A673 (cell line): ENCODE data around the gene ANXA5. TPM values are rescaled to one million over a fixed set of nuclear protein-coding genes. Genes with fewer than 3 reads are reported as not detected.

Experiments
- BruUV-seq: library from RNA; stranded (reverse); fragments of 400-500 nt; replicated peaks from 2 replicates; lab custom pipeline; 2021; lab: Mats Ljungman, UMichigan
- CTCF ChIA-PET: fragments of 300-600 bp; sonication (Branson Sonifier 250); formaldehyde crosslinking; loops from one replicate; lab custom pipeline; 2022; ENCODE audit warnings: antibody characterized with exemption; lab: Charles Lee
- POLR2A ChIA-PET: fragments of 300-600 bp; sonication (Branson Sonifier 250); formaldehyde crosslinking; loops from one replicate; lab custom pipeline; 2022; ENCODE audit warnings: antibody characterized with exemption; ENCODE audit not compliant: low non-redundant PET; lab: Charles Lee
- DNase-seq: peaks from one replicate; pipeline ENCODE4 v3.0.0-alpha.2; 2015; ENCODE audit warnings: low spot score
- H3K27ac ChIP-seq: fragments of 200-600 bp; sonication (generic); 2 replicates; pipeline ENCODE4 v1.5.1; 2016; ENCODE audit warnings: mixed run types, low read depth, mild to moderate bottlenecking, mixed read lengths, antibody characterized with exemption, low read length; ENCODE audit not compliant: poor library complexity, severe bottlenecking
- H3K27me3 ChIP-seq: fragments of 200-600 bp; sonication (generic); replicated peaks from 2 replicates; pipeline ENCODE4 v1.6.1; 2017; ENCODE audit warnings: mixed run types, low read depth, mild to moderate bottlenecking, mixed read lengths, antibody characterized with exemption, low read length; ENCODE audit not compliant: insufficient read depth, poor library complexity
- H3K36me3 ChIP-seq: fragments of 200-600 bp; sonication (generic); 2 replicates; pipeline ENCODE4 v1.6.1; 2016; ENCODE audit warnings: mixed run types, mild to moderate bottlenecking, mixed read lengths, antibody characterized with exemption, low read length; ENCODE audit not compliant: insufficient read depth, poor library complexity, severe bottlenecking
- H3K4me1 ChIP-seq: fragments of 200-600 bp; sonication (generic); 2 replicates; pipeline ENCODE4 v1.6.1; 2017; ENCODE audit warnings: mixed run types, mild to moderate bottlenecking, mixed read lengths, antibody characterized with exemption, low read length; ENCODE audit not compliant: insufficient read depth, poor library complexity, severe bottlenecking
- H3K4me3 ChIP-seq: fragments of 200-600 bp; sonication (generic); 2 replicates; pipeline ENCODE4 v1.5.1; 2016; ENCODE audit warnings: low read depth, mixed run types, mild to moderate bottlenecking, mixed read lengths, low read length; ENCODE audit not compliant: poor library complexity, severe bottlenecking
- H3K9me3 ChIP-seq: fragments of 200-600 bp; sonication (generic); 2 replicates; pipeline ENCODE4 v1.6.1; 2016; ENCODE audit warnings: mixed run types, low read depth, mild to moderate bottlenecking, mixed read lengths, antibody characterized with exemption, low read length; ENCODE audit not compliant: poor library complexity, severe bottlenecking
- CTCF ChIP-seq: fragments of 300-800, 200-600 bp; sonication (generic); conservative IDR thresholded peaks from 2 replicates; pipeline ENCODE4 v1.5.1; 2017; ENCODE audit warnings: low read depth, mild to moderate bottlenecking, antibody characterized with exemption, low read length, moderate library complexity, mixed read lengths
- EZH2 ChIP-seq: fragments of 200-600 bp; sonication (generic); IDR thresholded peaks from 2 replicates; pipeline ENCODE4 v1.6.1; 2017; ENCODE audit warnings: borderline replicate concordance, low read depth, mild to moderate bottlenecking, mixed read lengths, antibody characterized with exemption, low read length; ENCODE audit not compliant: poor library complexity, severe bottlenecking
- intact Hi-C: fragments of 100-400 bp; cut with micrococcal nuclease; formaldehyde crosslinking; loops from one replicate; pipeline ENCODE4 v1.10.0; 2022; ENCODE audit not compliant: unreplicated experiment
- total RNA-seq: library from RNA; stranded (reverse); gene quantifications from 2 replicates; pipeline ENCODE4 v1.2.3, GENCODE V29; 2021

Gene ANXA5
- total RNA-seq, 1 experiment from 2014 or later: 389 TPM

- Histone ChIP-seq H3K4me3 (no peak overlapping the region), H3K4me1 (no peaks in the 10 kb centered on the region), H3K27me3 (no peaks in the 10 kb centered on the region), H3K27ac (no peak overlapping the region), H3K9me3 (no peaks in the 10 kb centered on the region), H3K36me3 (no peaks in the 10 kb centered on the region)
- intact Hi-C loops: no loop called here
- BruUV-seq: no TSS peak
- ChIA-PET POLR2A (no interaction called here), CTCF (no interaction called here)
- no peak for DNase-seq
- TF ChIP-seq CTCF (no peak), EZH2 (no peak)
Observed at GRCh38 chr4:121740796-121741409, 44.1 kb upstream of the ANXA5 start.

GRCh38 chr4:121739575-121739974 is 42.8 kb upstream of the ANXA5 start:
- H3K4me3 ChIP-seq: no peak overlapping the region
- no peaks in the 10 kb centered on the region for H3K36me3 ChIP-seq
- H3K27ac ChIP-seq: no peak overlapping the region
- no peak for DNase-seq
- intact Hi-C loops: loop anchor here (5.0 kb wide), 1 partner anchor 547 kb away; no protein-coding TSS in a partner anchor
- H3K9me3 ChIP-seq: no peaks in the 10 kb centered on the region
- BruUV-seq: no TSS peak
- no peaks in the 10 kb centered on the region for H3K27me3 ChIP-seq
- CTCF ChIA-PET: no interaction called here
- POLR2A ChIA-PET: no interaction called here
- no peaks in the 10 kb centered on the region for H3K4me1 ChIP-seq
- TF ChIP-seq EZH2 (no peak), CTCF (no peak)

- no peak for DNase-seq
Observed at GRCh38 chr4:121738780-121739535, 42.2 kb upstream of the ANXA5 start.

More at GRCh38 chr4:121738780-121739535, 42.2 kb upstream of the ANXA5 start:
- Histone ChIP-seq H3K27ac (no peak overlapping the region), H3K4me1 (no peaks in the 10 kb centered on the region), H3K27me3 (no peaks in the 10 kb centered on the region), H3K9me3 (no peaks in the 10 kb centered on the region), H3K4me3 (no peak overlapping the region), H3K36me3 (no peaks in the 10 kb centered on the region)
- TF ChIP-seq CTCF: no peak
- no peak for TF ChIP-seq EZH2
- no TSS peak for BruUV-seq
- intact Hi-C loops: loop anchor here (5.0 kb wide), 1 partner anchor 547 kb away; no protein-coding TSS in a partner anchor
- ChIA-PET CTCF (no interaction called here), POLR2A (no interaction called here)
